Neural cell (in vitro differentiated cells): ENCODE results near the gene MCTP2. TPM values are rescaled to one million over a fixed set of nuclear protein-coding genes. Genes with fewer than 3 reads are reported as not detected.

Experiments used
- H2AFZ ChIP-seq: fragments of 200-600, 300-800 bp; sonication (generic), shearing (Covaris generic); 2 replicates; pipeline ENCODE4 v1.6.0; 2014; ENCODE audit warnings: low read depth, mild to moderate bottlenecking, antibody characterized with exemption, low read length, moderate library complexity
- H3F3A ChIP-seq: fragments of 200-600 bp; shearing (Covaris generic); 2 replicates; pipeline ENCODE4 v1.6.1; 2016; ENCODE audit warnings: mild to moderate bottlenecking, moderate library complexity, mixed read lengths, antibody characterized with exemption, low read length; ENCODE audit not compliant: insufficient read depth, poor library complexity, severe bottlenecking
- H3K27ac ChIP-seq: fragments of 200-600, 300-800 bp; sonication (generic), shearing (Covaris generic); 2 replicates; pipeline ENCODE4 v1.5.1; 2014; ENCODE audit warnings: mild to moderate bottlenecking, low read length, moderate library complexity
- H3K27me3 ChIP-seq: fragments of 300-800, 200-600 bp; sonication (generic), shearing (Covaris generic); 2 replicates; pipeline ENCODE4 v1.6.0; 2014; ENCODE audit warnings: mild to moderate bottlenecking, low read depth, low read length, moderate library complexity; ENCODE audit not compliant: insufficient read depth
- H3K36me3 ChIP-seq: fragments of 300-800, 200-600 bp; sonication (generic), shearing (Covaris generic); 2 replicates; pipeline ENCODE4 v1.5.1; 2014; ENCODE audit warnings: mild to moderate bottlenecking, antibody characterized with exemption, low read length, moderate library complexity; ENCODE audit not compliant: insufficient read depth
- H3K4me2 ChIP-seq: fragments of 300-800, 200-600 bp; sonication (generic), shearing (Covaris generic); 2 replicates; pipeline ENCODE4 v1.6.0; 2014; ENCODE audit warnings: mild to moderate bottlenecking, low read length
- H3K4me3 ChIP-seq: fragments of 300-800, 200-600 bp; sonication (generic), shearing (Covaris generic); 2 replicates; pipeline ENCODE4 v1.5.1; 2014; ENCODE audit warnings: mild to moderate bottlenecking, low read length, moderate library complexity
- H3K79me2 ChIP-seq: fragments of 200-600 bp; shearing (Covaris generic); replicated peaks from 2 replicates; pipeline ENCODE4 v1.6.0; 2014; ENCODE audit warnings: mild to moderate bottlenecking, low read length, moderate library complexity; ENCODE audit not compliant: insufficient read depth
- H3K9ac ChIP-seq: fragments of 300-800, 200-600 bp; sonication (generic), shearing (Covaris generic); 2 replicates; pipeline ENCODE4 v1.6.1; 2016; ENCODE audit warnings: mild to moderate bottlenecking, low read length, mixed read lengths
- H3K9me2 ChIP-seq: fragments of 200-600 bp; shearing (Covaris generic); 2 replicates; pipeline ENCODE4 v1.6.1; 2016; ENCODE audit warnings: mild to moderate bottlenecking, low read length, mixed read lengths; ENCODE audit not compliant: insufficient read depth
- H3K9me3 ChIP-seq: fragments of 200-600, 300-800 bp; sonication (generic), shearing (Covaris generic); 2 replicates; pipeline ENCODE4 v1.6.1; 2016; ENCODE audit warnings: mild to moderate bottlenecking, mixed run types, low read length, moderate library complexity, mixed read lengths
- H4K20me1 ChIP-seq: fragments of 200-600 bp; shearing (Covaris generic); 2 replicates; pipeline ENCODE4 v1.6.1; 2016; ENCODE audit warnings: mild to moderate bottlenecking, mixed run types; ENCODE audit not compliant: insufficient read depth
- EP300 ChIP-seq: fragments of 450-650 bp; conservative IDR thresholded peaks from 2 replicates; pipeline ENCODE4 v1.6.1; 2014; ENCODE audit warnings: antibody characterized with exemption, mild to moderate bottlenecking, moderate library complexity; ENCODE audit not compliant: poor library complexity, severe bottlenecking
- EZH2 ChIP-seq: fragments of 200-600, 300-800 bp; shearing (Covaris generic), sonication (generic); IDR thresholded peaks from 2 replicates; pipeline ENCODE4 v1.6.1; 2014; ENCODE audit warnings: antibody characterized with exemption, low read length, borderline replicate concordance, mild to moderate bottlenecking; ENCODE audit not compliant: insufficient read depth, poor library complexity, severe bottlenecking
- MXI1 ChIP-seq: fragments of 450-650 bp; conservative IDR thresholded peaks from 2 replicates; pipeline ENCODE4 v1.6.1; 2014; ENCODE audit warnings: antibody characterized with exemption, mild to moderate bottlenecking; ENCODE audit not compliant: poor library complexity, severe bottlenecking
- POLR2AphosphoS5 ChIP-seq: IDR thresholded peaks from 2 replicates; pipeline ENCODE4 v1.6.1; 2012
- RAD21 ChIP-seq: fragments of 450-650 bp; conservative IDR thresholded peaks from 2 replicates; pipeline ENCODE4 v1.6.1; 2014; ENCODE audit warnings: antibody characterized with exemption, mild to moderate bottlenecking, moderate library complexity
- SMC3 ChIP-seq: fragments of 450-650 bp; conservative IDR thresholded peaks from 2 replicates; pipeline ENCODE4 v1.6.1; 2014; ENCODE audit warnings: antibody characterized with exemption, mild to moderate bottlenecking, moderate library complexity; ENCODE audit not compliant: poor library complexity
- TAF1 ChIP-seq: IDR thresholded peaks from 2 replicates; pipeline ENCODE4 v1.6.1; 2012; ENCODE audit warnings: low read depth
- polyA plus RNA-seq: library from polyadenylated mRNA; depleted of rRNA; stranded (reverse); fragments of >200 nt; gene quantifications from 2 replicates; pipeline ENCODE4 v1.2.3, GENCODE V29; 2014
- TF ChIP-seq, protein P1 (sequence below): IDR thresholded peaks from 2 replicates; pipeline ENCODE4 v1.6.1; 2012; ENCODE audit warnings: borderline replicate concordance
- TF ChIP-seq, protein P2 (sequence below): fragments of 450-650 bp; IDR thresholded peaks from 2 replicates; pipeline ENCODE4 v1.5.1; 2014; ENCODE audit warnings: antibody characterized with exemption, mild to moderate bottlenecking, moderate library complexity; ENCODE audit not compliant: poor library complexity, severe bottlenecking

Gene MCTP2
- polyA plus RNA-seq, 1 donor from 2014 or later, result not detected

DNA sequence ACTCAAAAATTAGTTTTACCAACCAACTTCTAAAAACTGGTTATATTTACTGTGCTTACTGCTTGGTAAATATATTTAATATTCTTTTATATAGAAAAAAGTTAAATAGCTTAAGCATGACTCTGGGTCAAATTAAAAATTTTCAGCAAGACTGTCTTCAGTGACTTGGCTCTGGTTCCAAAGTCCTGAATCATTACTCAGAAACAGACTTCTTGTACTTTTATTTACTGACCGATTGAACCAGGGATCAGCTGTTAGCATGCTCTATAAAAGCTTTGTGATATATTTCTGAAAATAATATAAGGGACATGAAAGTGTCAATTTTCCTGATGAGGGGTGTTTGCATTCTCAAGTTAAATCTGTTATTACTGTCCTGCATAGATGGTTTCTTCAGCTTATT lies 164.3 kb downstream of the MCTP2 start:
- Histone ChIP-seq H3K4me2 (no peak overlapping the region), H3K9me3 (no peaks in the 10 kb centered on the region), H3K79me2 (no peaks in the 10 kb centered on the region), H3K27me3 (no peaks in the 10 kb centered on the region), H3K9ac (no peak overlapping the region), H3F3A (no peaks in the 10 kb centered on the region), H3K27ac (no peak overlapping the region), H3K4me3 (no peak overlapping the region), H3K36me3 (no peaks in the 10 kb centered on the region), H2AFZ (no peak overlapping the region), H3K9me2 (no peaks in the 10 kb centered on the region), H4K20me1 (no peaks in the 10 kb centered on the region)
- TF ChIP-seq EZH2 (no peak), EP300 (no peak), RAD21 (no peak), SMC3 (no peak), TAF1 (no peak), POLR2AphosphoS5 (no peak), MXI1 (no peak)
- TF ChIP-seq, protein P1, sequence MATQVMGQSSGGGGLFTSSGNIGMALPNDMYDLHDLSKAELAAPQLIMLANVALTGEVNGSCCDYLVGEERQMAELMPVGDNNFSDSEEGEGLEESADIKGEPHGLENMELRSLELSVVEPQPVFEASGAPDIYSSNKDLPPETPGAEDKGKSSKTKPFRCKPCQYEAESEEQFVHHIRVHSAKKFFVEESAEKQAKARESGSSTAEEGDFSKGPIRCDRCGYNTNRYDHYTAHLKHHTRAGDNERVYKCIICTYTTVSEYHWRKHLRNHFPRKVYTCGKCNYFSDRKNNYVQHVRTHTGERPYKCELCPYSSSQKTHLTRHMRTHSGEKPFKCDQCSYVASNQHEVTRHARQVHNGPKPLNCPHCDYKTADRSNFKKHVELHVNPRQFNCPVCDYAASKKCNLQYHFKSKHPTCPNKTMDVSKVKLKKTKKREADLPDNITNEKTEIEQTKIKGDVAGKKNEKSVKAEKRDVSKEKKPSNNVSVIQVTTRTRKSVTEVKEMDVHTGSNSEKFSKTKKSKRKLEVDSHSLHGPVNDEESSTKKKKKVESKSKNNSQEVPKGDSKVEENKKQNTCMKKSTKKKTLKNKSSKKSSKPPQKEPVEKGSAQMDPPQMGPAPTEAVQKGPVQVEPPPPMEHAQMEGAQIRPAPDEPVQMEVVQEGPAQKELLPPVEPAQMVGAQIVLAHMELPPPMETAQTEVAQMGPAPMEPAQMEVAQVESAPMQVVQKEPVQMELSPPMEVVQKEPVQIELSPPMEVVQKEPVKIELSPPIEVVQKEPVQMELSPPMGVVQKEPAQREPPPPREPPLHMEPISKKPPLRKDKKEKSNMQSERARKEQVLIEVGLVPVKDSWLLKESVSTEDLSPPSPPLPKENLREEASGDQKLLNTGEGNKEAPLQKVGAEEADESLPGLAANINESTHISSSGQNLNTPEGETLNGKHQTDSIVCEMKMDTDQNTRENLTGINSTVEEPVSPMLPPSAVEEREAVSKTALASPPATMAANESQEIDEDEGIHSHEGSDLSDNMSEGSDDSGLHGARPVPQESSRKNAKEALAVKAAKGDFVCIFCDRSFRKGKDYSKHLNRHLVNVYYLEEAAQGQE, result no peak
- TF ChIP-seq, protein P2, sequence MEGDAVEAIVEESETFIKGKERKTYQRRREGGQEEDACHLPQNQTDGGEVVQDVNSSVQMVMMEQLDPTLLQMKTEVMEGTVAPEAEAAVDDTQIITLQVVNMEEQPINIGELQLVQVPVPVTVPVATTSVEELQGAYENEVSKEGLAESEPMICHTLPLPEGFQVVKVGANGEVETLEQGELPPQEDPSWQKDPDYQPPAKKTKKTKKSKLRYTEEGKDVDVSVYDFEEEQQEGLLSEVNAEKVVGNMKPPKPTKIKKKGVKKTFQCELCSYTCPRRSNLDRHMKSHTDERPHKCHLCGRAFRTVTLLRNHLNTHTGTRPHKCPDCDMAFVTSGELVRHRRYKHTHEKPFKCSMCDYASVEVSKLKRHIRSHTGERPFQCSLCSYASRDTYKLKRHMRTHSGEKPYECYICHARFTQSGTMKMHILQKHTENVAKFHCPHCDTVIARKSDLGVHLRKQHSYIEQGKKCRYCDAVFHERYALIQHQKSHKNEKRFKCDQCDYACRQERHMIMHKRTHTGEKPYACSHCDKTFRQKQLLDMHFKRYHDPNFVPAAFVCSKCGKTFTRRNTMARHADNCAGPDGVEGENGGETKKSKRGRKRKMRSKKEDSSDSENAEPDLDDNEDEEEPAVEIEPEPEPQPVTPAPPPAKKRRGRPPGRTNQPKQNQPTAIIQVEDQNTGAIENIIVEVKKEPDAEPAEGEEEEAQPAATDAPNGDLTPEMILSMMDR, result no peak

DNA sequence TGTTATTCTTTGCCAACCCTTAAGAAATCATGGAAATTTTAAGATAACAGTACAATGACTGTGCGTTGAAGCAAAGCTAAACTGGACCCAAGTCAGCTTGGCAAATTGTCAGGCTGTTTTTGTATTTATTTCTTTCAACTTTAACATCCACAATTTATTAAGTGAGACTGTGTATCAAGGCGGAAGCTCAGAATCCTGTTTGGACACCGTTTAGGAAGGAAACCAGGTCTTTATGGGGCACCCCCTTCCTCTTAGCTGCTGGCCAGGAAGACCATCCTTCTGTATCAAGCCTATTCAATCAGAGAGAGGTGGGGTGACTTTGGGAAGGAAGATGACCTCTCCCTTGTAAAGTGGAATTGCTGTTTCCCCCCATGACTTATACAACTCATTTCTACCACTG lies 166.0 kb downstream of the MCTP2 start:
- Histone ChIP-seq H3K9me3 (no peaks in the 10 kb centered on the region), H3K36me3 (no peaks in the 10 kb centered on the region), H3K27ac (no peak overlapping the region), H3K9me2 (no peaks in the 10 kb centered on the region), H3F3A (no peaks in the 10 kb centered on the region), H3K27me3 (no peaks in the 10 kb centered on the region), H3K4me3 (no peak overlapping the region), H3K9ac (no peak overlapping the region), H2AFZ (no peak overlapping the region), H3K4me2 (no peak overlapping the region), H3K79me2 (no peaks in the 10 kb centered on the region), H4K20me1 (no peaks in the 10 kb centered on the region)
- no peak for TF ChIP-seq SMC3
- TF ChIP-seq POLR2AphosphoS5, result no peak
- no peak for TF ChIP-seq MXI1
- TF ChIP-seq EP300, result no peak
- TF ChIP-seq RAD21, result no peak
- TF ChIP-seq, protein P1, result no peak
- TF ChIP-seq TAF1, result no peak
- no peak for TF ChIP-seq EZH2
- TF ChIP-seq, protein P2, result no peak
